K562 (cell line): ENCODE measurements around the gene DENND1A. TPM values are rescaled to one million over a fixed set of nuclear protein-coding genes. Genes with fewer than 3 reads are reported as not detected.
"Not testable (repeated sequence)": the region's sequence is repeated elsewhere in the genome, so short reads cannot be mapped to it uniquely, and the experiment has no call there.

Experiments
- ATAC-seq: fragments of 200-7000 bp; cut with Tn5 transposase; 3 replicates; pipeline ENCODE4 v1.9.1; 2020; ENCODE audit warnings: moderate library complexity
- BruUV-seq: library from RNA; stranded (reverse); fragments of 400-500 nt; replicated peaks from 2 replicates; lab custom pipeline; 2021; lab: Mats Ljungman, UMichigan
- CTCF ChIA-PET: fragments of 300-600 bp; formaldehyde crosslinking; extraction: SDS; loops from one replicate; lab custom pipeline; 2021; ENCODE audit warnings: low intra/inter-chr PET ratio; lab: Yijun Ruan, JAX
- POLR2A ChIA-PET: fragments of 300-600, 350-650 bp; sonication (Branson Sonifier 250); formaldehyde crosslinking; extraction: SDS; loops from one replicate; lab custom pipeline; 2021; ENCODE audit warnings: antibody characterized with exemption, inconsistent platforms; lab: Yijun Ruan, JAX
- DNase-seq, 4 experiments: peaks; one replicate each; pipeline versions ENCODE4 v3.0.0 to v3.0.0-alpha.2; 2011 to 2018; ENCODE audit warnings: low spot score in 3 of 4, mixed read lengths in 3 of 4; ENCODE audit errors: extremely low read depth in 1 of 4
- FAIRE-seq: peaks from 2 replicates; lab custom pipeline; 2011; peaks lifted over from hg19 to GRCh38; lab: Jason Lieb, UNC
- H2AFZ ChIP-seq: 2 replicates; pipeline ENCODE4 v1.6.0; 2011; ENCODE audit warnings: low read depth, low read length, control low read depth, inconsistent platforms
- H3K27ac ChIP-seq: fragments of 200-600 bp; 3 replicates; pipeline ENCODE4 v1.8.0; 2011; ENCODE audit warnings: low read depth, mild to moderate bottlenecking, control low read depth, inconsistent platforms, low read length, moderate library complexity, mixed read lengths; ENCODE audit errors: extremely low read depth
- H3K27me3 ChIP-seq, 2 experiments: fragments of 300-600 bp in 1 of 2; 2 replicates in 1 of 2; 3 replicates in 1 of 2; pipeline versions ENCODE4 v1.6.0 to v1.8.0; 2011; ENCODE audit warnings: inconsistent platforms in 2 of 2, low read length in 2 of 2, mild to moderate bottlenecking in 1 of 2, mixed read lengths in 1 of 2, moderate library complexity in 1 of 2; ENCODE audit not compliant: control insufficient read depth in 2 of 2, insufficient read depth in 2 of 2
- H3K36me3 ChIP-seq: fragments of 300-600 bp; 3 replicates; pipeline ENCODE4 v1.8.0; 2011; ENCODE audit warnings: mild to moderate bottlenecking, low read length, inconsistent platforms; ENCODE audit not compliant: control insufficient read depth, insufficient read depth
- H3K4me1 ChIP-seq, 2 experiments: fragments of 200-600 bp in 1 of 2; replicated peaks in 1 of 2; 2 replicates in 1 of 2; 3 replicates in 1 of 2; pipeline versions ENCODE4 v1.5.1 to v1.8.0; 2011; ENCODE audit warnings: inconsistent platforms in 2 of 2, low read length in 2 of 2, mild to moderate bottlenecking in 1 of 2, mixed read lengths in 1 of 2, moderate library complexity in 1 of 2; ENCODE audit not compliant: control insufficient read depth in 2 of 2, insufficient read depth in 2 of 2
- H3K4me2 ChIP-seq: 2 replicates; pipeline ENCODE4 v1.6.1; 2011; ENCODE audit warnings: low read length, control low read depth, inconsistent platforms, mixed read lengths; ENCODE audit not compliant: insufficient read depth
- H3K4me3 ChIP-seq: fragments of 200-600 bp; sonication (generic), shearing (Covaris generic); 2 replicates; pipeline ENCODE4 v1.5.1; 2016; ENCODE audit warnings: control low read depth, inconsistent platforms
- H3K79me2 ChIP-seq: fragments of 200-600 bp; 3 replicates; pipeline ENCODE4 v1.8.0; 2011; ENCODE audit warnings: low read length, inconsistent platforms; ENCODE audit not compliant: control insufficient read depth, insufficient read depth
- H3K9ac ChIP-seq, 2 experiments: 2 replicates each; pipeline versions ENCODE4 v1.6.0 to v1.6.1; 2011; ENCODE audit warnings: low read depth in 2 of 2, low read length in 2 of 2, control low read depth in 1 of 2, inconsistent platforms in 1 of 2, mild to moderate bottlenecking in 1 of 2, mixed read lengths in 1 of 2; ENCODE audit not compliant: insufficient read depth in 1 of 2
- H3K9me1 ChIP-seq: one replicate; pipeline ENCODE4 v1.6.0; 2011; ENCODE audit warnings: inconsistent platforms, mild to moderate bottlenecking, low read length, moderate library complexity; ENCODE audit not compliant: control insufficient read depth, insufficient read depth
- H3K9me3 ChIP-seq: replicated peaks from 2 replicates; pipeline ENCODE4 v1.5.1; 2011; ENCODE audit warnings: low read depth, low read length, inconsistent platforms; ENCODE audit not compliant: control insufficient read depth, insufficient read depth
- H4K20me1 ChIP-seq: replicated peaks from 2 replicates; pipeline ENCODE4 v1.6.1; 2011; ENCODE audit warnings: low read length, inconsistent platforms, mixed read lengths; ENCODE audit not compliant: control insufficient read depth, insufficient read depth
- CHCHD3 ChIP-seq: fragments of 250-450 bp; sonication (Bioruptor Pico); IDR thresholded peaks from 2 replicates; pipeline ENCODE4 v2.1.2; 2022; ENCODE audit warnings: mild to moderate bottlenecking
- ZNF431 ChIP-seq: sonication (generic); formaldehyde crosslinking; IDR thresholded peaks from 2 replicates; pipeline ENCODE4 v1.8.0; 2022; ENCODE audit warnings: mild to moderate bottlenecking, missing genetic modification reagents
- WGBS: fragments of 100-300 bp; shearing (Covaris generic); methylation state at CpG from one replicate; pipeline ENCODE4 v1.1.6; 2016; ENCODE audit warnings: low coverage, mixed read lengths; ENCODE audit not compliant: insufficient coverage; ENCODE audit errors: missing lambda C conversion rate; 5-methylcytosine and 5-hydroxymethylcytosine counted together
- in situ Hi-C: fragments of 300-500 bp; cut with MboI; formaldehyde crosslinking; loops from 4 replicates; pipeline ENCODE4 v1.15.0; 2018; ENCODE audit warnings: inconsistent platforms, mixed read lengths
- intact Hi-C: fragments of 100-400 bp; cut with micrococcal nuclease; formaldehyde crosslinking; loops from 2 replicates; pipeline ENCODE4 v1.14.2; 2022
- polyA plus RNA-seq, 8 experiments: library from polyadenylated mRNA; depleted of rRNA in 4 of 8; stranded (reverse) in 5 of 8; unstranded in 3 of 8; fragments of >200 nt; fragmentation: Nextera tagmentation in 2 of 8; fragmentation: Illumina TruSeq in 1 of 8; extraction: Ambion mirVana in 2 of 8; extraction: Trizol in 1 of 8; gene quantifications; 2 replicates each; pipeline versions ENCODE4 v1.2.1 to v1.2.3, GENCODE V29; 2011 to 2014; ENCODE audit warnings: inconsistent platforms in 1 of 8, missing spikeins in 1 of 8
- total RNA-seq, 7 experiments: library from RNA; depleted of rRNA in 6 of 7; stranded (reverse); fragments of >200 nt in 6 of 7; fragmentation: Illumina TruSeq in 2 of 7; extraction: Trizol in 2 of 7; gene quantifications; 2 replicates each; pipeline versions ENCODE4 v1.2.1 to v1.2.3, GENCODE V29; 2011 to 2021; ENCODE audit warnings: low replicate concordance in 1 of 7
- TF ChIP-seq, protein P1 (sequence below): sonication (generic); formaldehyde crosslinking; IDR thresholded peaks from 2 replicates; pipeline ENCODE4 v1.8.0; 2022; ENCODE audit warnings: missing genetic modification reagents, mild to moderate bottlenecking, borderline replicate concordance

Gene DENND1A
- total and polyA plus RNA-seq, 9 of the 15 experiments (the other 6 are each of a cell fraction or from before 2014, with no cell fraction given) = 7.6 to 29.5 (median 15.7) TPM

DNA sequence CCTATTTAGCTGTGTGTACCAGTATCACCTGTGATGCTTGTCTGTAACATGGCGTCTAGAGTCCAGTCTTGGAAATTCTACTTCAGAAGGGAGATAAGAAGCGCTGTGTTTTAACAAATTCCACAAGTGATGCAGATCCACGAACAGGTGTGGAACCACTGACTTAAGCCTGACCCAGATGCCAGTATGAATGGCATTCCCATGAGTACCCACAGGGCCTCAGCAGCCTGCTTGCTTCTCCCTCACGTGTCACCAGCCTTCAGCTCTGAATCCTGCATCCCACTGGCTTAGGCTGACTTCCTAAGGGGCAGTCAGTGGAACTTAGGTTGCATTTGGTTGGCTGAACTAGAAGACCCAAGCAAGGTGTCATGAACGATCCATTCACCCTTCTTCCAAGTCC lies 8.5 kb upstream of the DENND1A start (continued):
- TF ChIP-seq, protein P1, sequence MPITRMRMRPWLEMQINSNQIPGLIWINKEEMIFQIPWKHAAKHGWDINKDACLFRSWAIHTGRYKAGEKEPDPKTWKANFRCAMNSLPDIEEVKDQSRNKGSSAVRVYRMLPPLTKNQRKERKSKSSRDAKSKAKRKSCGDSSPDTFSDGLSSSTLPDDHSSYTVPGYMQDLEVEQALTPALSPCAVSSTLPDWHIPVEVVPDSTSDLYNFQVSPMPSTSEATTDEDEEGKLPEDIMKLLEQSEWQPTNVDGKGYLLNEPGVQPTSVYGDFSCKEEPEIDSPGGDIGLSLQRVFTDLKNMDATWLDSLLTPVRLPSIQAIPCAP (CRISPR knock-in tag) = no peak
- TF ChIP-seq CHCHD3 (CRISPR knock-in tag) = no peak

DNA sequence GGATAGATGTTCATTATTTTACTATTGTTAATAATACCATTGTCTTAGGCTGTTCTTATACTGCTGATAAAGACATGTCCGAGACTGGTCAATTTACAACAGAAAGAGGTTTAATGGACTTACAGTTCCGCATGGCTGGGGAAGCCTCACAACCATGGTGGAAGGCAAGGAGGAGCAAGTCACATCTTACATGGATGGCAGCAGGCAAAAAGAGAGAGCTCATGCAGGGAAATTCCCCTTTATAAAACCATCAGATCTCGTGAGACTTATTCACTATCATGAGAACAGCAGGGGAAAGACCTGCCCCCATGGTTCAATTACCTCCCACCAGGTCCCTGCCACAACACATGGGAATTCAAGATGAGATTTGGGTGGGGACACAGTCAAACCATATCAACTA lies 6.6 kb upstream of the DENND1A start:
- in situ Hi-C loops, H4K20me1 ChIP-seq, H3K4me1 ChIP-seq, H3K4me2 ChIP-seq, H3K36me3 ChIP-seq, intact Hi-C loops, ATAC-seq, H2AFZ ChIP-seq, FAIRE-seq, DNase-seq, CTCF ChIA-PET, H3K9me1 ChIP-seq, H3K79me2 ChIP-seq, H3K9ac ChIP-seq, H3K27ac ChIP-seq, H3K4me3 ChIP-seq, H3K9me3 ChIP-seq, BruUV-seq: not testable (repeated sequence)
- TF ChIP-seq ZNF431 (CRISPR knock-in tag) = peak; percentile 97
- peaks cover 7 to 15% of the 10 kb centered on the region in 2 experiments for H3K27me3 ChIP-seq
- WGBS = 7% methylated on average over 3 of the region's 3 CpGs
- POLR2A ChIA-PET = interaction anchor here (1.0 kb wide), 1 partner anchor 10 kb away, joined by 4 read pairs; no protein-coding TSS in a partner anchor
